ENCODE measurements around the gene NDUFA1.
"Not testable (repeated sequence)": the region's sequence is repeated elsewhere in the genome, so short reads cannot be mapped to it uniquely, and the experiment has no call there.

Gene NDUFA1

GRCh38 chrX:119900976-119901375 lies 29.3 kb downstream of the NDUFA1 start:
- H3K4me3 ChIP-seq (ENCODE audit: low read depth, low read length), result no peak overlapping the region

GRCh38 chrX:119916310-119916709 lies 44.7 kb downstream of the NDUFA1 start:
- no peak overlapping the region for H3K4me3 ChIP-seq (ENCODE audit: low read depth, low read length)

- no peak overlapping the region for H3K4me3 ChIP-seq (ENCODE audit: low read depth, low read length)
Measured at GRCh38 chrX:119917877-119918276, 46.2 kb downstream of the NDUFA1 start.

- no peak overlapping the region for H3K4me3 ChIP-seq (ENCODE audit: low read depth, low read length)
Measured at GRCh38 chrX:119919835-119920585, 48.4 kb downstream of the NDUFA1 start.

- H3K4me3 ChIP-seq (ENCODE audit: low read depth, low read length), result not testable (repeated sequence)
Measured at GRCh38 chrX:119922391-119922790, 50.8 kb downstream of the NDUFA1 start.

Measured in iPS-11a (cell line).